GM19395 (cell line): ENCODE data around the gene NME3.

Experiments
- ATAC-seq: cut with Tn5 transposase; IDR thresholded peaks from one replicate; pipeline ENCODE4 v1.9.1; 2021; ENCODE audit warnings: mild to moderate bottlenecking, moderate library complexity; ENCODE audit not compliant: unreplicated experiment

Gene NME3

DNA sequence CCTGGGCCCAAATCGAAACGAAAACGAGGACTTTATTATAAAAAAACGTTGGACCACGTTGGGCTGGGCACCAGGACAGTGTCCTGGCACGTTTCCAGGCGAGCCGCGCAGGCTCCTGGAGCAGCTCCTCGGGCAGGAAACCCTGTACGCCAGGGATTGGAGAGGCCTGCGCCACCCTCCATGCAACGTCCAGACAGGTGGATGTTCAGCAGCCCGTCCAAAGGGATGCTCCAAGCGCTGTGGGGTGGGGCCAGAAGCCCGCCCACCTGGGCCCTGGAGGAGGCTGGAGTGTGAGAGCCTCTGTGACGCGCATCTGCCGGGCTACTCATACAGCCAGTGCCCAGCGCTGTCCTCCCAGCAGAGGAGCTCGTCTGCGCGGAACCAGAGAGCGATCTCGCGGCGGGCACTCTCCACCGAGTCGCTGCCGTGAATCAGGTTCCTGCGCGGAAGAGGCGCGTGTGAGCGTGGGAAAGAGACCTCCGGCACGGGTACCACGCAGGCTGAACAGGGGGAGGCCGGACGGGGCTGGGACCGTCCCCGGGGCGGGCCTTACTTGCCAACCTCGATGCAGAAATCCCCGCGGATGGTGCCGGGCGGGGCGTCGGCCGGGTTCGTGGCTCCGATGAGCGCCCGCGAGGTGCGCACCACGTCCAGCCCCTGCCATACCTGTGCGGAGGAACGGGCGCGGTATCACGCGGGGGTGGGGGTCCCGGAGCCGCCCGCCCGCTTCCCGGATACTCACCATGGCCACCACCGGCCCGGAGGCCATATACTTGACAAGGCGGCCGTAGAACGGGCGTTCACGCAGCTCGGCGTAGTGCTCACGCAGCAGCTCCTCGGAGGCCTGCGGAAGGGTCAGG, 785 bp downstream of the NME3 start:
- no peak for ATAC-seq

DNA sequence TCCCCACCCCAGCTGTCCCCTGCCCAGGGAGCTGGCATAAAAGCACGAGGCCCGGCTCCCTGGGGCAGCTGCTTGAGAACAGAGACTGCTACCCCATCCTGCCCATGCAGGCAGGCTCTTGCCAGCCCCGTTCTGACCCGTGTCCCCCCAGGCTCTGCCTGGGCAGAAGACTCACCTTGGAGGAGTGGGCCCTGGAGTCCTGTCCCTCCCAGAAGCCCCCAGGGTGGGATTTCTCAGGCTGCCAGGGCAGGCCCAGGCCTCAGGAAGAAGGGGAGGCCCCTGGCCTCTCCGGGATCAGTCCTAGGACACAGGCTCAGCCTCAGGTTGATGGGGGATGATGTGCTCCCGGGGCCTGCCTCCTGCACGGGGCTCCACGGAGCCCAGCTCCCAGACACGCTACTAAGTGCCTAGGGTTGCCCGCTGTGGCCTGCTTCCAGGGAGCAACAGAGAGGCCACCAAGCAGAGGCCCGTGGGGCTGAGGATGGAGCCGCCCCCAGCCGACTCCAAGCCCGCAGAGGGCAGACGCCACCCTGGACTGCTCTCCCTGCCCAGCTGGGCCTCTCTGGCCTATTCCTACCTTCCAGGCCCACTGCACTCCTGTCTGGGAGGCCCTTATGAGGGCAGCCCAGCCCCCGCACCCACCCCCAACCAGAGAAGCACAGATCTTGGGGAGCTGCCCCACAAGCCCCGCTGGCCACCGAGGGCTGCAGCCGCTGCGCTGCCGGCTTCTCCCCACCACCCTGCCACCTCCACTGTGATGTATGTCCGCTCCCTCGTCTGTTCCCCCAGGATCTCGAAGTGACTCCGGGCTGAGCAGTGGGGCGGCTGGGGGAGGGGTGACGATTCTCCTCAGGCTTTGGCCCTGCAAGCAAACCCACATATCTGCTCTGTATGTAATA, 1.7 kb downstream of the NME3 start:
- ATAC-seq, result no peak

DNA sequence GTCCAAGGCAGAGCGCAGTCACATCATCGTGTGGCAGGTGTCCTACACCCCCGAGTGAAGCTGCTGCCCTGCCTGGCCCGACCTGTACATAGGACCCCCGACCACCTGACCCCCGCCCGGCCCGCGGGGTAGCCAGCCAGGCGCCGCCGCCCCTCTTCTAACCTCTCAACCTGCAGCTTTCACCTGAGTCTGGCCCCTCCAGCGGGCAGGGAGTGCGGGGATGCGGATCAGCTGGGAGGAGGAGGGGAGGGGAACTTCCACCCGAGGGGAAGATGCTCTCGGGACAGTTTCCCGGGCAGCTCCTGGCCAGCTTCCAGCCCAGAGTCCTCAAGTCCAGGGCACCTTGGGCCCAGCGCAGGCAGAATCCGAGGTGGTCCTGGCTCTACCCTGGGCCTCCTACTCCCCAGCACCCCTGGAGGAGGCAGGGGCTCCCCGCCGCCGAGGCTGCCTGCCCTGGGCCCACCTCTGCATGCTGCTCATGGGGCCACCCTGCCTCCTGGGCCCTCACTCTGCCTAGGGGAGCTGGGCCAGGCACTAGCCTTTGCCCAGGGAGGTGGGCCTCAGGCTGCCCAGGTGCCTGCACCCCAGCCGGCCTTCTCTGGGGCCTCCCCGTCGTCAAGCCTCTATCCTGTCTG, 2.5 kb downstream of the NME3 start:
- no peak for ATAC-seq

DNA sequence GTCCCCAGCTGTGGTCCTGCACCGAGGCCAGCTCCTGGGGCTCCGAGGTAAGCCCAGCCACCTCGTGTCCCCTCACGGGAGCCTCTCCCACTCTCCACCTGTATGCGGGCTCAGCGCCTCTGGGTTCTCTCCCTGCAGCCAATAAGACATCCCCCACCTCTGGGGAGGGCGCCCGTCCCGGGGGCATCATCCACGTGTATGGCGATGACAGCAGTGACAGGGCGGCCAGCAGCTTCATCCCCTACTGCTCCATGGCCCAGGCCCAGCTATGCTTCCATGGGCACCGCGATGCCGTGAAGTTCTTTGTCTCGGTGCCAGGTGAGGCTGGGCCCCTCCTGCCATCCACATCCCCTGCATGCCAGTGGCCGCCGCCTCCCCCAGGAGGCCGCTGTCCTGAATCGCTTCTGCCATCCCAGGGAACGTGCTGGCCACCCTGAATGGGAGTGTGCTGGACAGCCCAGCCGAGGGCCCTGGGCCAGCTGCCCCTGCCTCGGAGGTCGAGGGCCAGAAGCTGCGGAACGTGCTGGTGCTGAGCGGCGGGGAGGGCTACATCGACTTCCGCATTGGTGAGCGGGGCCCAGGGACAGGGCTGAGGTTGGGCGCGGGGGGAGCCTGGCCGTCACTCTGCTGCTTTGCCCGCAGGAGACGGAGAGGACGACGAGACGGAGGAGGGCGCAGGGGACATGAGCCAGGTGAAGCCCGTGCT, 3.1 kb downstream of the NME3 start:
- ATAC-seq, result no peak

DNA sequence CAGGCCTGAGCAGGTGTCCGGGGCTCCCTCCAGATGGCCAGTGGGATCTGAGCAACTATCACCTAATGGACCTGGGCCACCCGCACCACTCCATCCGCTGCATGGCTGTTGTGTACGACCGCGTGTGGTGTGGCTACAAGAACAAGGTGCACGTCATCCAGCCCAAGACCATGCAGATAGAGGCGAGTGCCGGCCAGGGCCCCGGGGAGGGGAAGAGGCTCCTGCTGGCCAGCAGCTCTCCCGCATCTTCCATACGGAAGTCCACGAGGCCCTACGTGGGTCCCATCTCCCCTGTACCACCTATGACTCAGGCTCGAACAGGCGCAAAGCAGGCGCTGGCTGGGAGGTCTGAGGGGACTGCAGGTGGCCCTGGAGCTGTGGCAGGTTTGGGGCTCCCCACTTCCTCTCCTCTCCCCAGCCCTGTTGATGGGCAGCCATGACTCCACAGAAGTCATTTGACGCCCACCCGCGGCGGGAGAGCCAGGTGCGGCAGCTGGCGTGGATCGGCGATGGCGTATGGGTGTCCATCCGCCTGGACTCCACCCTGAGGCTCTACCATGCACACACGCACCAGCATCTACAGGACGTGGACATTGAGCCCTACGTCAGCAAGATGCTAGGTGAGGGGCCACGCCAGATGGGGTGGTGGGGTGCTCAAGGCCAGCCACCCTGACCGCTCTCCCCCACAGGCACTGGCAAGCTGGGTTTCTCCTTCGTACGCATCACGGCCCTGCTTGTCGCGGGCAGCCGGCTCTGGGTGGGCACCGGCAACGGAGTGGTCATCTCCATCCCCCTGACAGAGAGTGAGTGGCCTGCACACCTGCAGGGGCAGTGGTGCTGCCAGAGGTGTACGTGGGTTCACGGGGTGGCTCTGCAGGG, 4.0 kb downstream of the NME3 start:
- ATAC-seq, result no peak

DNA sequence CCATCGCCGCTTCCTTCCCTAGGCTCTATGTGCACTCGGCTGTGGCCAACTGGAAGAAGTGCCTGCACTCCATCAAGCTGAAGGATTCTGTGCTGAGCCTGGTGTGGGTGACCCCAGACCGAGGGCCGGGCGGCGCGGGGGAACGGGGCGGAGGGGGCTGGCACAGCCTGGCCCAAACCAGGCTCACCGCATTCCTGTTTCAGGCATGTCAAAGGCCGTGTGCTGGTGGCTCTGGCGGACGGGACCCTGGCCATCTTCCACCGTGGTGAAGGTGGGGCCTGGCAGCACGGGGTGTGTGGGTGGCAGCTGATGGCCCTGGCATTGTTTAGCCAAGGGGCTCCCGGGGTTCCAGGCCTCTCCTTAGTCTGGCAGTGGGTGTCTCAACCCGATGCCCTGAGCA, 4.6 kb downstream of the NME3 start:
- ATAC-seq, result no peak

DNA sequence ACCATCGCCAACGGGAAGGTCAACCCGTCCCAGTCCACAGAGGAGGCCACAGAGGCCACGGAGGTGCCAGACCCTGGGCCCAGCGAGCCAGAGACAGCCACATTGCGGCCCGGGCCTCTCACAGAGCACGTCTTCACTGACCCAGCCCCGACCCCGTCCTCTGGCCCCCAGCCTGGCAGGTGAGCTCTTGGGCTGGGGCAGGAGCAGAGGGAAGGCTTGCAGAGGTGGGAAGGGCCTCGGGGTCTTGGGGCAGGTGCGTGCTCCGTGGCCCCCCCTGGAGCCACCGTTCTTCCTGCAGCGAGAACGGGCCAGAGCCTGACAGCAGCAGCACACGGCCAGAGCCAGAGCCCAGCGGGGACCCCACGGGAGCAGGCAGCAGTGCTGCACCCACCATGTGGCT, 5.1 kb downstream of the NME3 start:
- no peak for ATAC-seq

DNA sequence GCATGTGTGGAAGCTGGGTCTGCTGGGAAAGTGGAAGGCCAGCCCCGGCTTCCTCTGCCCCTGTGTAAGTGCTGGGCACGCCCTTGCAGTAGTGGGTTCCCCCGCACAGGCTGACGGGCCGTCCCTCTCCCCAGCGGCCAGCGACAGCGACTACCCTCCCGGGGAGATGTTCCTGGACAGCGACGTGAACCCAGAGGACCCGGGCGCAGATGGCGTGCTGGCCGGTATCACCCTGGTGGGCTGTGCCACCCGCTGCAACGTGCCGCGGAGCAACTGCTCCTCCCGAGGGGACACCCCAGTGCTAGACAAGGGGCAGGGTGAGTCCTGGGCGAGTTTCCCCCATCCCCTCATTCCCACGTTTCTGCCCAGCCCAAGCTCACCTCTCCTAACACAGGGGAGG, 5.5 kb downstream of the NME3 start:
- no peak for ATAC-seq

DNA sequence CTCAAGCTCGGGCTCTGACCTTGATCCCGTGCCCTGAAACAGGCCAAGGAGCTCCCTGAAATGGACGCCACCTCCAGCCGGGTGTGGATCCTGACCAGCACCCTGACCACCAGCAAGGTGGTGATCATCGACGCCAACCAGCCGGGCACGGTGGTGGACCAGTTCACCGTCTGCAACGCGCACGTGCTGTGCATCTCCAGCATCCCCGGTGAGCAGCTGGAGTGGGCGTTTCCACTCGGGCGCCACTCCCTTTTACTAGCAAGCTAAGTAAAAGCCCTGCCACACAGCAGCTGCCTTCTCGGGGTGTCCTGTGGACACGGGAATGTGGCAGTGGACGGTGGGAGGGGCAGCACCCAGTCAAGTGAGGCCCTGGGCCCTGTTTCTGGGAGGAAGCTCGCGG, 6.4 kb downstream of the NME3 start:
- ATAC-seq, result no peak

DNA sequence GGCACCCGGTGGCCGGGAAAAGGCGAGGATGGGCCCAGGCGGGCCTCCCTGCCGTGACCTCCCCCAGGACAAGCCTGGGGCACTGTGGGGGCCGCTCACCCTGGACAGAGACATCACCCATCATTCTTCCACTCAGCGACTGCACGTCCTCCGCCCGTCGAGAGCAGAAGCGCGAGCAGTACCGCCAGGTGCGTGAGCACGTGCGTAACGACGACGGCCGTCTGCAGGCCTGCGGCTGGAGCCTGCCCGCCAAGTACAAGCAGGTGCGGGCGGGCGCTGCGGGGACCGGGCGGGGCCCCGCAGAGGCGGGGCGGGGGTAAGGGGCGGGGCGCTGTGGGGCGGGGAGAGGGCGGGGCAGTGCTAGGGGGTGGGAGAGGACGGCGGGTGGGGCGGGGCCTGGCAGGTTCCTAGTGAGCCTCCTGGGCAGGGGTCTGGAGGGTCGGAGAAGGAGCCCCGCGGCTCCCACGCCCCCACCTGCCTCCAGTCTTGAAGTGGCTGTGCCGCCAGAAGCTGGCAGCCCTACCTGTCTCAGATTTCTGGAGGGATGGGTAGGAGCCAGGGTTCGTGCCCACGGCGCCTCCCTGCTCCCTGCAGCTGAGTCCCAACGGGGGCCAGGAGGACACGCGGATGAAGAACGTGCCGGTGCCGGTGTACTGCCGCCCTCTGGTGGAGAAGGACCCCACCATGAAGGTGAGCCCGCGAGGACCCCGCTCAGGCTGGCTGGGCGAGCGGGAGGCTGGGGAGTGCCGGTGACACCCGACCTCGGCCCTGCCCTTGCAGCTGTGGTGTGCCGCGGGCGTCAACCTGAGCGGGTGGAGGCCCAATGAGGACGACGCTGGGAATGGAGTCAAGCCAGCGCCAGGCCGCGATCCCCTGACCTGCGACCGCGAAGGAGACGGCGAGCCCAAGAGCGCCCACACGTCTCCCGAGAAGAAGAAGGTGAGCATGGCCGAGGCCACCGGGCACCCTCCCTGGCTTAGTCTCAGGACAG, 7.5 kb downstream of the NME3 start:
- ATAC-seq, result no peak

DNA sequence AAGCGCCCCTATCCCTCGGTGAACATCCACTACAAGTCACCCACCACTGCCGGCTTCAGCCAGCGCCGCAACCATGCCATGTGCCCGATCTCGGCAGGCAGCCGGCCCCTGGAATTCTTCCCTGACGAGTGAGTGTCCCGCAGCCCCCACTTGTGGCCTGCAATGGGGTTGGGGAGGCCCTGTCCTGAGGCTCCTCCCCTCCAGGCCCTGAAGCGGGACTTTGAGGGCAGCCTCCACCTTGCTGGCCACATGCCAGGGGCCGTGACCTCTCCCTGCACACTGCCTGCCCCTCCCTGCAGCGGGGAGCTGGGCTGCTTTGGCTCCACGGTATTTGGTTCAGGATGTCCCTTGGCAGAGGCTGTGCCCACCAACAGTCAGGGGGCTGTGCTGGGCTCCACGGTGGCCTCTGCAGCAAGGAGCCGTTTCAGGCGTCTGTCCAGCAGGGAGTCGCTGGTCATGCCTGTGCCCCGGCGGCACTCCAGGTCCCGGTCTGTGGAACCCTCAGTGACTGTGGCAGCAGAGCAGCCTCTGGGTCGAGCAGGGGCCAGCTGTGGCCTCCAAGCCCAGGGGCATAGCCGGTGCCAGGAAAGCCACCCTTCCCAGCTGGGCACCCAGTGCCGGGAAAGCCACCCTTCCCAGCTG, 8.3 kb downstream of the NME3 start:
- ATAC-seq, result no peak

DNA sequence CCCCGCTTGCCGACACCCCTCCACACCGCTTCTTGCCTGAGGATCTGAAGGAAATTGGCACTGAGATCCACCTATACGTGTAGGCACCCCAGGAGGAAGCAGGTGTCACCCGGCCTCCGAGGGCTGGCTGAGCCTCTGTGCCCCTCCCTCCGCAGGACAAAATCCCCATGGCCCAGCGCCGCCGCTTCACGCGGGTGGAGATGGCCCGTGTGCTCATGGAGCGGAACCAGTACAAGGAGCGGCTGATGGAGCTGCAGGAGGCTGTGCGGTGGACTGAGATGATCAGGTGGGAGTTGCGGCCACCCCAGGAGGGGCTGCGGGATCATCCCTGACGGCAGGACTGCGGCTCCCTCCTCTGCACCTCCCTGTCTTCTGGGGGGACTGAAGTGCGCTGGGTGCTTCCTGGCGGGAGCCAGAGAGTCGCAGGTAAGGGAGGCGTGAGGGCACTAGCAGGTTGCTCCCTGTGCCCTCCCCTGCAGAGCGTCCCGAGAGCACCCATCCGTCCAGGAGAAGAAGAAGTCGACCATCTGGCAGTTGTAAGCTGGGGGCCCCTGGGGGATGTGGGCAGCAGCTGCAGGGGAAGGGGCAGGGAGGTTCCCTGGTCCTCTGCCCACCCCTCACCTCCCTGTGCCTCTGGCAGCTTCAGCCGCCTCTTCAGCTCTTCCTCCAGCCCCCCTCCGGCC, 9.0 kb downstream of the NME3 start:
- no peak for ATAC-seq

DNA sequence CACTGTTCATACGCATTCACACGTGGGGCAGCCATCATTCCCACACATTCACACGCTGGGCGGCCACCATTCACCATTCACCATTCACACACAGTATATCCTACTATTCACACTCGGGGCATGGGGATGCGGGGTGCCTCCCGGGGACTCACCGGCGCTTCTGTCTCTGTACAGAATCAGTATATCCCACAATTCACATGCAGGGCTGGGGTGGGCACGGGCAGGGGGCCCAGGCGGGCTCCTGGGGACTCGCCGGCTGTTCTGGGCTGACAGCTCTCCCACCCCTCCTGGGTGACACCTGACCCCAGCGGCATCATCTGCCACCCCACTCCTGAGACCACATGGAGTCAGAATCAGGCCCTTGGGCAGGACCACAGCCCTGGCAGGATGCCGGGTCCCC, 9.6 kb downstream of the NME3 start:
- ATAC-seq, result no peak

DNA sequence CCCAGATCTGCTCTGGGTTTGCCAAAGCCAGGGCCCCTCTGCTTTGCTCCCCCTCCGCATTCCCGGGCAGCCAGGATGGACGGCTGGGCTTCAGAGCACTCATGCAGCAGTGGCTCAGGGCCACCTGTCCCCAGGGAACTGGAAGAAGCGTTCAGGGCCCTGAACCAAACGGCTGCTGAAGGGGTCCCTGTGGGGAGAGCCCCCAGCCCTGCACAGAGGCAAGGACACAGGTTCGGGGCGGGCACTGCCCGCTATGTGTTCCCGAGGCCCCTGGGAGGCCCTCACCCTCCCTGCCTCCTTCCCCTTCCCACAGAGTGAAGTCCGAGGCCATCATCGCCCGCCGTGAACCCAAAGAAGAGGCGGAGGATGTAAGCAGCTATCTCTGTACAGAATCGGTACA, 10.4 kb downstream of the NME3 start:
- ATAC-seq, result no peak

DNA sequence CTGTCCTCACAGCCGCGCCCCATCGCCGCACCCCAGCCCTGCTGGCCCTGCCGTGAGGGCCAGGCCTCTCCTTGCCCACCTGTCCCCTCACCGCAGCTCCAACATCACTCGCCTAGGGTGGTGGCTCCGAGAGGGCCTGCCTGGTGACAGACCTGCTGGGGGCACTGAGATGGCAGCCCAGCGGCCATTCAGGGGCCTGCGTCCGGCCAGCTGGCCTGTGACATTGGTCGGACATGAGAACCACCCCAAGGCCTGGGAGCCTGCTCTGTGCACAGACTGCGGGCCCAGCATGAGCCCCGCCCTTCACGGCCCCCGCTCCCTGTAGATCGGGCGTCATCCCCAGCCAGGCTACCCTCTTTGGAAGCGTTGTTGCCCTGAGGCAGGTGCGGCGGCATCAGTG, 11.8 kb downstream of the NME3 start:
- no peak for ATAC-seq

DNA sequence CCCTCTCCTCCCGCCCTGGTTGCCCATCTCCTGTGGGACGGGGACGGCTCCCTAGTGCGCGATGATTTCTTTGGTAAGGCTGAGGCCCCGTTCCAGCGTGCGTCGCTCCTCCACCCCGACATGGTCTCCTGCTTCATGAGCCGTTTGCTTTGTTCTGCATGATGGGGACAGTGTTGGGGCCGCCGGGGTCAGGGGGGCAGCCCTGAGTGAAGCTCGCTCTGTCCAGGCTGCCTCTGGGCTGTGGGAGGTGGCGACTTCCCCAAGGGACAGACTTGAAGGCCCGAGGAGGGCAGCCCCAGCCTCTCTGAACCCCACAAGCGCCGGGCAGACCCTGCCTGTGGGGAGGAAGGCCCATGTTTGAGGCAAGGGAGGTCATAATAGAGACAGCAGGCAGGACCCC, 12.4 kb downstream of the NME3 start:
- no peak for ATAC-seq

DNA sequence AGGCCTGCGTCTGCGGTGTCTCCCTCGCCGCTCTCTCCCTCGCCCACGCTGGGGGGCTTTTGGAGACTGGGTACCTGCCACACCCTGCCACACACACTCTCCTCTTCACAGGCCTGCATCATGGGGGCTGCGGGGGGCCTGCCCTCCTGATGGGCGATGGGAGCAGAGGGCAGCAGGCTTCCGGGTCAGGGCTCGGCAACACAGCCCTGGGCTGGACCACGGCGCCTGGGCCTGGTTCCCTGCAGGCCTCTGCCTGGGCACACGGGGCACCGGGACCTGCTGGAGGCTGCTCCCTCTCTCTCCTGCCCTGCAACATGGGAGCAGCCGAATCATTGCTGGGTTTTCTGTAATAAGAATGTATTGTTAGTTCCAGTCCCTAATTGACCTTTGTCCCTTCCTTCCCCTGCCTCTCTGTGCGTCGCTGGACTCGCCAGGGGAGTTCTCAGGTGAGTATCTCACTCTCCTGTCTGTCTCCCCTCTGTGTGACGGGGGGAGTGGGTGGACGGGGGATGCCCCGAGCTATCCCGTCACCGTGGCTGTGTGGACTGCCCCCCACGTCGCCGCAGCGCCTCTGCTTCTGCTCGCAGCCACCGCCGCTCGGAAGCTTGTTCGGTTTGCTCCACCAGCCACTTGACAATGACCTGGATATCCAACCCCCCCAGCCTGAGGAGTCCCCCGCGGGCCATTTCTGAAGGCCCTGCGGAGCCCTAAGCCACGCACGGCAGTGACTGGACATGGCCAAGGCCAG, 13.5 kb downstream of the NME3 start:
- ATAC-seq, result no peak
